Stimulated activated CD4-positive, alpha-beta T cell treated with anti-CD3 and anti-CD28 coated beads, Interleukin-4, amount 100 ng/mL, for 48 hours (primary cell): ENCODE measurements around the gene TBC1D13.
"Not testable (repeated sequence)": the region's sequence is repeated elsewhere in the genome, so short reads cannot be mapped to it uniquely, and the experiment has no call there.

ENCODE experiments used
- DNase-seq, 2 donors: peaks; one replicate each; pipeline ENCODE4 v3.0.0-alpha.2; 2020; ENCODE audit warnings: low read depth in 2 of 2

TBC1D13 gene

GRCh38 chr9:128845186-128845931 lies 58.3 kb downstream of the TBC1D13 start:
- no peak for DNase-seq

GRCh38 chr9:128846680-128847030 lies 59.6 kb downstream of the TBC1D13 start:
- no peak for DNase-seq

- DNase-seq, result no peak
These were observed 60.8 kb downstream of the TBC1D13 start for GRCh38 chr9:128847803-128848202.

GRCh38 chr9:128851024-128851423 lies 64.0 kb downstream of the TBC1D13 start:
- not testable (repeated sequence) for DNase-seq

- DNase-seq, result not testable (repeated sequence)
These were observed 64.9 kb downstream of the TBC1D13 start for GRCh38 chr9:128851779-128852600.

- not testable (repeated sequence) for DNase-seq
These were observed 65.6 kb downstream of the TBC1D13 start for GRCh38 chr9:128852646-128853045.

GRCh38 chr9:128854454-128854853 lies 67.4 kb downstream of the TBC1D13 start:
- not testable (repeated sequence) for DNase-seq

GRCh38 chr9:128858476-128858875 lies 71.4 kb downstream of the TBC1D13 start:
- not testable (repeated sequence) for DNase-seq
